SK-N-MC (cell line): ENCODE results near the gene ZCCHC14.
"Not testable (repeated sequence)": the region's sequence is repeated elsewhere in the genome, so short reads cannot be mapped to it uniquely, and the experiment has no call there.

Source experiments
- EZH2 ChIP-seq: fragments of 200-600 bp; sonication (generic); IDR thresholded peaks from one replicate; pipeline ENCODE4 v1.6.1; 2017; ENCODE audit warnings: antibody characterized with exemption
- POLR2AphosphoS5 ChIP-seq: IDR thresholded peaks from 2 replicates; pipeline ENCODE4 v1.6.1; 2012; ENCODE audit warnings: mild to moderate bottlenecking, low read depth, low read length, borderline replicate concordance

DNA sequence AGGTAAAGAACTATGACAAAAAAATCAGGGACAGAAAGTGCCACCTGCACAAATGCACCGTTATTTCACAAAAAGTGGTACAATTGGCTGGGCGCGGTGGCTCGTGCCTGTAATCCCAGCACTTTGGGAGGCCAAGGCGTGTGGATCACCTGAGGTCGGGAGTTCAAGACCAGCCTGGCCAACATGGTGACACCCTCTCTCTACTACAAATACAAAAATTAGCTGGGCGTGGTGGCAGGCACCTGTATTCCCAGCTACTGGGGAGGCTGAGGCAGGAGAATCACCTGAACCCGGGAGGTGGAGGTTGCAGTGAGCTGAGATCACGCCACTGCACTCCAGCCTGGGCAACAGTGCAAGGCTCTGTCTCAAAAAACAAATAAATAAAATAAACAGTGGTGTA, 102.9 kb downstream of the ZCCHC14 start:
- TF ChIP-seq EZH2, POLR2AphosphoS5: not testable (repeated sequence)
